ENCODE results near the gene HLA-A.

HLA-A gene

GRCh38 chr6:29990931-29991330, 48.6 kb downstream of the HLA-A start:
- no peak overlapping the region for H3K4me3 ChIP-seq (ENCODE audit: low read length)
- H3K9ac ChIP-seq (ENCODE audit: low read length), result no peak overlapping the region
- H3F3A ChIP-seq (ENCODE audit: insufficient read depth, low read length), result no peaks in the 10 kb centered on the region
- H2AFZ ChIP-seq (ENCODE audit: low read length), result no peak overlapping the region
- no peaks in the 10 kb centered on the region for H3K9me2 ChIP-seq (replicated peaks; ENCODE audit: insufficient read depth, low read length)
- H3K27me3 ChIP-seq (replicated peaks; ENCODE audit: insufficient read depth, low read length), result no peaks in the 10 kb centered on the region
- no peaks in the 10 kb centered on the region for H3K9me3 ChIP-seq (replicated peaks; ENCODE audit: insufficient read depth, low read length)
- DNase-seq, result no peak
- no peak overlapping the region for H3K4me2 ChIP-seq (ENCODE audit: low read depth, low read length)
- H3K36me3 ChIP-seq (replicated peaks; ENCODE audit: insufficient read depth, low read length), result no peaks in the 10 kb centered on the region
- no peaks in the 10 kb centered on the region for H3K79me2 ChIP-seq (ENCODE audit: low read length)
- TF ChIP-seq EZH2 (optimal IDR thresholded peaks at IDR 0.05; ENCODE audit: low read depth, low read length) (no peak), EZH2phosphoT487 (IDR thresholded peaks at IDR 0.05; ENCODE audit: low read length) (no peak), CTCF (IDR thresholded peaks at IDR 0.05; ENCODE audit: low read length) (no peak)
- H3K4me1 ChIP-seq (ENCODE audit: low read length), result 0 out of 2 replicates have a peak, but pooled peaks cover 5% of the 10 kb centered on the region
- H3K27ac ChIP-seq (ENCODE audit: low read length), result no peak overlapping the region
- no peaks in the 10 kb centered on the region for H4K20me1 ChIP-seq (ENCODE audit: insufficient read depth, low read length)

GRCh38 chr6:29992807-29993206, 50.5 kb downstream of the HLA-A start:
- no peak overlapping the region for H3K27ac ChIP-seq (ENCODE audit: low read length)
- no peak overlapping the region for H3K4me3 ChIP-seq (ENCODE audit: low read length)
- DNase-seq, result no peak
- H3K9me3 ChIP-seq (replicated peaks; ENCODE audit: insufficient read depth, low read length), result no peaks in the 10 kb centered on the region
- H3K27me3 ChIP-seq (replicated peaks; ENCODE audit: insufficient read depth, low read length), result no peaks in the 10 kb centered on the region
- no peak overlapping the region for H3K4me2 ChIP-seq (ENCODE audit: low read depth, low read length)
- TF ChIP-seq EZH2phosphoT487 (IDR thresholded peaks at IDR 0.05; ENCODE audit: low read length) (no peak), CTCF (IDR thresholded peaks at IDR 0.05; ENCODE audit: low read length) (no peak), EZH2 (optimal IDR thresholded peaks at IDR 0.05; ENCODE audit: low read depth, low read length) (no peak)
- H4K20me1 ChIP-seq (ENCODE audit: insufficient read depth, low read length), result no peaks in the 10 kb centered on the region
- no peak overlapping the region for H2AFZ ChIP-seq (ENCODE audit: low read length)
- H3K79me2 ChIP-seq (ENCODE audit: low read length), result no peaks in the 10 kb centered on the region
- H3F3A ChIP-seq (ENCODE audit: insufficient read depth, low read length), result no peaks in the 10 kb centered on the region
- H3K9me2 ChIP-seq (replicated peaks; ENCODE audit: insufficient read depth, low read length), result no peaks in the 10 kb centered on the region
- H3K4me1 ChIP-seq (ENCODE audit: low read length), result 0 out of 2 replicates have a peak, but pooled peaks cover 5% of the 10 kb centered on the region
- no peaks in the 10 kb centered on the region for H3K36me3 ChIP-seq (replicated peaks; ENCODE audit: insufficient read depth, low read length)
- H3K9ac ChIP-seq (ENCODE audit: low read length), result no peak overlapping the region

GRCh38 chr6:29994826-29995225, 52.5 kb downstream of the HLA-A start:
- H3K4me1 ChIP-seq (ENCODE audit: low read length), result 0 out of 2 replicates have a peak, but pooled peaks cover 5% of the 10 kb centered on the region
- no peak overlapping the region for H3K9ac ChIP-seq (ENCODE audit: low read length)
- H2AFZ ChIP-seq (ENCODE audit: low read length), result no peak overlapping the region
- no peak overlapping the region for H3K4me2 ChIP-seq (ENCODE audit: low read depth, low read length)
- no peaks in the 10 kb centered on the region for H3K27me3 ChIP-seq (replicated peaks; ENCODE audit: insufficient read depth, low read length)
- no peak overlapping the region for H3K4me3 ChIP-seq (ENCODE audit: low read length)
- TF ChIP-seq CTCF (IDR thresholded peaks at IDR 0.05; ENCODE audit: low read length) (no peak), EZH2 (optimal IDR thresholded peaks at IDR 0.05; ENCODE audit: low read depth, low read length) (no peak), EZH2phosphoT487 (IDR thresholded peaks at IDR 0.05; ENCODE audit: low read length) (no peak)
- no peak for DNase-seq
- H3K9me3 ChIP-seq (replicated peaks; ENCODE audit: insufficient read depth, low read length), result no peaks in the 10 kb centered on the region
- no peaks in the 10 kb centered on the region for H3K36me3 ChIP-seq (replicated peaks; ENCODE audit: insufficient read depth, low read length)
- no peaks in the 10 kb centered on the region for H3F3A ChIP-seq (ENCODE audit: insufficient read depth, low read length)
- H4K20me1 ChIP-seq (ENCODE audit: insufficient read depth, low read length), result no peaks in the 10 kb centered on the region
- H3K9me2 ChIP-seq (replicated peaks; ENCODE audit: insufficient read depth, low read length), result no peaks in the 10 kb centered on the region
- no peak overlapping the region for H3K27ac ChIP-seq (ENCODE audit: low read length)
- no peaks in the 10 kb centered on the region for H3K79me2 ChIP-seq (ENCODE audit: low read length)

Measured in MM.1S (cell line).